Brain pericyte (primary cell): ENCODE results near the gene PUSL1.

Experiments
- DNase-seq: peaks from one replicate; pipeline ENCODE4 v3.0.0-alpha.2; 2012; ENCODE audit warnings: low read depth, low spot score

The PUSL1 gene

GRCh38 chr1:1353389-1354151, 45.2 kb downstream of the PUSL1 start:
- no peak for DNase-seq

- DNase-seq, result no peak
Observed at GRCh38 chr1:1354271-1355247, 46.2 kb downstream of the PUSL1 start.

- no peak for DNase-seq
Observed at GRCh38 chr1:1355416-1355815, 47.0 kb downstream of the PUSL1 start.

GRCh38 chr1:1356166-1356795, 47.9 kb downstream of the PUSL1 start:
- no peak for DNase-seq

GRCh38 chr1:1356796-1357401, 48.5 kb downstream of the PUSL1 start:
- DNase-seq, result no peak

- DNase-seq, result no peak
Observed at GRCh38 chr1:1357871-1358432, 49.6 kb downstream of the PUSL1 start.

- peak; percentile 60 for DNase-seq
Observed at GRCh38 chr1:1358433-1359271, 50.3 kb downstream of the PUSL1 start, which contains the start of gene MXRA8. TSS of gene MXRA8 (minus strand) at chr1:1358555. CDS start at chr1:1358504, 51 bp downstream.

- DNase-seq, result peak; percentile 81
Observed at GRCh38 chr1:1359308-1359663, 50.9 kb downstream of the PUSL1 start.

- DNase-seq, result peak; percentile 79
Observed at GRCh38 chr1:1359664-1360468, 51.5 kb downstream of the PUSL1 start.

- DNase-seq, result no peak
Observed at GRCh38 chr1:1360506-1361169, 52.2 kb downstream of the PUSL1 start.
